ENCODE measurements around the gene EME2.

The EME2 gene

GRCh38 chr16:1727651-1728624 is 44.7 kb upstream of the EME2 start:
- TF ChIP-seq CTCF (IDR thresholded peaks at IDR 0.05; ENCODE audit: low read depth, low read length) (no peak), EZH2phosphoT487 (IDR thresholded peaks at IDR 0.05; ENCODE audit: low read depth) (no peak)
- Histone ChIP-seq H4K20me1 (ENCODE audit: insufficient read depth, low read length) (peaks cover 17% of the 10 kb centered on the region), H3K36me3 (replicated peaks; ENCODE audit: low read depth, low read length) (peaks cover 3% of the 10 kb centered on the region), H2AFZ (ENCODE audit: low read depth, low read length) (no peak overlapping the region), H3K4me3 (ENCODE audit: low read length) (no peak overlapping the region), H3K27ac (ENCODE audit: low read length) (no peak overlapping the region), H3K4me2 (ENCODE audit: low read length) (no peak overlapping the region), H3K27me3 (ENCODE audit: low read depth, low read length) (no peaks in the 10 kb centered on the region), H3K9me3 (ENCODE audit: insufficient read depth, low read length) (no peaks in the 10 kb centered on the region), H3K9ac (ENCODE audit: low read length) (no peak overlapping the region), H3K79me2 (ENCODE audit: low read length) (peaks cover 9% of the 10 kb centered on the region), H3K4me1 (ENCODE audit: low read length) (peaks cover 4% of the 10 kb centered on the region; the same call in 1 of the 2 replicates)

- Histone ChIP-seq H3K27me3 (ENCODE audit: low read depth, low read length) (no peaks in the 10 kb centered on the region), H4K20me1 (ENCODE audit: insufficient read depth, low read length) (peaks cover 8% of the 10 kb centered on the region), H3K4me2 (ENCODE audit: low read length) (no peak overlapping the region), H3K27ac (ENCODE audit: low read length) (no peak overlapping the region), H3K4me1 (ENCODE audit: low read length) (no peaks in the 10 kb centered on the region), H3K9me3 (ENCODE audit: insufficient read depth, low read length) (no peaks in the 10 kb centered on the region), H3K79me2 (ENCODE audit: low read length) (peaks cover under 1% of the 10 kb centered on the region; the same call in 1 of the 2 replicates), H3K9ac (ENCODE audit: low read length) (no peak overlapping the region), H3K4me3 (ENCODE audit: low read length) (no peak overlapping the region), H2AFZ (ENCODE audit: low read depth, low read length) (no peak overlapping the region), H3K36me3 (replicated peaks; ENCODE audit: low read depth, low read length) (peaks cover 8% of the 10 kb centered on the region)
- TF ChIP-seq CTCF (IDR thresholded peaks at IDR 0.05; ENCODE audit: low read depth, low read length) = no peak
These were observed 43.6 kb upstream of the EME2 start for GRCh38 chr16:1729026-1729425.

DNA sequence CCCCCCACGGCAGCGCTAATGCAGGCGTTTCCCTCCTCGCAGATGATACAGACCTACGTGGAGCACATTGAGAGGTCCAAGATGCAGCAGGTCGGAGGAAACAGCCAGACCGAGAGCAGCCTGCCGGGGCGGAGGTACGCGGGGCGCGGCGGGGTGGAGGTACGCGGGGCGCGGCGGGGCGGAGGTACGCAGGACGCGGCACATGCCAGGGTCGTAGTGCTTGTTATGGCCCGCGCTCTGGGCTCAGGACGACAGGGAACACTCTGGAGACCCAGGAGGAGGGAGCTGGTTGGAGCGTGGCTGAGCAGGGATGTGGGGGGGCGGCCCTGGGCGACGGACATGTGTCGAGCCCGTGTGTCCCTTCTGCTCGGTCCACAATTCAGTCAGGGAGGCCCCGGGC is 43.2 kb upstream of the EME2 start:
- H3K4me3 ChIP-seq (ENCODE audit: low read length) = no peak overlapping the region
- H3K27ac ChIP-seq (ENCODE audit: low read length) = no peak overlapping the region
- TF ChIP-seq CTCF (IDR thresholded peaks at IDR 0.05; ENCODE audit: low read depth, low read length) (no peak), EZH2phosphoT487 (IDR thresholded peaks at IDR 0.05; ENCODE audit: low read depth) (no peak)
- no peaks in the 10 kb centered on the region for H3K27me3 ChIP-seq (ENCODE audit: low read depth, low read length)
- H2AFZ ChIP-seq (ENCODE audit: low read depth, low read length) = no peak overlapping the region
- peaks cover 12% of the 10 kb centered on the region for H3K36me3 ChIP-seq (replicated peaks; ENCODE audit: low read depth, low read length)
- H4K20me1 ChIP-seq (ENCODE audit: insufficient read depth, low read length) = peaks cover 4% of the 10 kb centered on the region; the same call in 1 of the 2 replicates
- H3K4me2 ChIP-seq (ENCODE audit: low read length) = no peak overlapping the region
- no peaks in the 10 kb centered on the region for H3K4me1 ChIP-seq (ENCODE audit: low read length)
- H3K79me2 ChIP-seq (ENCODE audit: low read length) = no peaks in the 10 kb centered on the region; the same call in 1 of the 2 replicates
- H3K9me3 ChIP-seq (ENCODE audit: insufficient read depth, low read length) = no peaks in the 10 kb centered on the region
- no peak overlapping the region for H3K9ac ChIP-seq (ENCODE audit: low read length)

DNA sequence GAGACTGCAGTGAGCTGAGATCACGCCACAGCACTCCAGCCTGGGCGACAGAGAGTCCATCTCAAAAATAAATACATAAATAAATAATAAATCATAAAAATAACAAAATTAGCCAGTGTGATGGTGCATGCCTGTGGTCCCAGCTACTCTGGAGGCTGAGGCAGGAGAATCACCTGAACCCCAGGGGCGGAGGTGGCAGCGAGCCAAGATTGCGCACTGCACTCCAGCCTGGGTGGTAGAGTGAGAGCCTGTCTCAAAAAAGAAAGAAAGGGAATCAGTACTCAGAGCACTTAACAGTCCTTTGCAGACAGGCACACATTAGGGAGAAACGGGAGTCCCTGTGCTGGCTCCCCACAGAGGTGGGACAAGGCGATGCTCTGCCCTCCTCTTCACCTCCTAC is 41.5 kb upstream of the EME2 start:
- H4K20me1 ChIP-seq (ENCODE audit: insufficient read depth, low read length) = no peaks in the 10 kb centered on the region
- H3K36me3 ChIP-seq (replicated peaks; ENCODE audit: low read depth, low read length) = peaks cover 18% of the 10 kb centered on the region

More for the DNA sequence above, 41.5 kb upstream of the EME2 start:
- Histone ChIP-seq H3K4me2 (ENCODE audit: low read length) (no peak overlapping the region), H3K27me3 (ENCODE audit: low read depth, low read length) (no peaks in the 10 kb centered on the region), H3K79me2 (ENCODE audit: low read length) (no peaks in the 10 kb centered on the region), H3K9me3 (ENCODE audit: insufficient read depth, low read length) (no peaks in the 10 kb centered on the region), H3K4me3 (ENCODE audit: low read length) (no peak overlapping the region), H2AFZ (ENCODE audit: low read depth, low read length) (no peak overlapping the region), H3K4me1 (ENCODE audit: low read length) (no peaks in the 10 kb centered on the region), H3K27ac (ENCODE audit: low read length) (no peak overlapping the region), H3K9ac (ENCODE audit: low read length) (no peak overlapping the region)
- TF ChIP-seq EZH2phosphoT487 (IDR thresholded peaks at IDR 0.05; ENCODE audit: low read depth) = no peak
- no peak for TF ChIP-seq CTCF (IDR thresholded peaks at IDR 0.05; ENCODE audit: low read depth, low read length)
